H1 (cell line): Measurements from ENCODE around the gene TWIST2. TPM values are rescaled to one million over a fixed set of nuclear protein-coding genes. Genes with fewer than 3 reads are reported as not detected.

Experiments
- CTCF ChIA-PET: fragments of 300-600 bp; sonication (Branson Sonifier 250); formaldehyde crosslinking; loops from one replicate; lab custom pipeline; 2021; ENCODE audit not compliant: partially characterized antibody; lab: Charles Lee
- POLR2A ChIA-PET: fragments of 300-600 bp; sonication (Branson Sonifier 250); formaldehyde crosslinking; loops from one replicate; lab custom pipeline; 2021; ENCODE audit warnings: inconsistent platforms; ENCODE audit not compliant: partially characterized antibody; lab: Charles Lee
- DNase-seq, 2 experiments: peaks; one replicate each; pipeline versions ENCODE4 v3.0.0 to v3.0.0-alpha.2; 2010 to 2022; ENCODE audit warnings: low spot score in 2 of 2, low read depth in 1 of 2, mixed read lengths in 1 of 2
- FAIRE-seq: peaks from 2 replicates; lab custom pipeline; 2011; peaks lifted over from hg19 to GRCh38; lab: Jason Lieb, UNC
- H2AFZ ChIP-seq: 2 replicates; pipeline ENCODE4 v1.8.1; 2012; ENCODE audit warnings: low read length, inconsistent platforms
- H2AK5ac ChIP-seq: 2 replicates; pipeline ENCODE4 v1.6.1; 2013; ENCODE audit warnings: low read depth, low read length
- H2BK120ac ChIP-seq: replicated peaks from 2 replicates; pipeline ENCODE3; 2013; ENCODE audit warnings: low read depth, low read length, inconsistent platforms
- H2BK12ac ChIP-seq: 2 replicates; pipeline ENCODE4 v1.6.1; 2013; ENCODE audit warnings: low read depth, low read length
- H2BK15ac ChIP-seq: 2 replicates; pipeline ENCODE4 v1.6.1; 2013; ENCODE audit warnings: low read length
- H2BK20ac ChIP-seq: 2 replicates; pipeline ENCODE4 v1.6.1; 2013; ENCODE audit warnings: low read length
- H2BK5ac ChIP-seq: 2 replicates; pipeline ENCODE4 v1.6.1; 2013; ENCODE audit warnings: low read depth, low read length
- H3K14ac ChIP-seq: 2 replicates; pipeline ENCODE4 v1.6.1; 2013; ENCODE audit warnings: inconsistent platforms; ENCODE audit not compliant: insufficient read length
- H3K18ac ChIP-seq: 2 replicates; pipeline ENCODE4 v1.6.1; 2013; ENCODE audit warnings: low read length; ENCODE audit errors: extremely low read depth
- H3K23ac ChIP-seq: 2 replicates; pipeline ENCODE4 v1.6.1; 2013; ENCODE audit warnings: inconsistent platforms; ENCODE audit not compliant: insufficient read length
- H3K23me2 ChIP-seq: 2 replicates; pipeline ENCODE4 v1.6.1; 2013; ENCODE audit warnings: low read depth, low read length
- H3K27ac ChIP-seq: 2 replicates; pipeline ENCODE4 v1.6.1; 2011; ENCODE audit warnings: low read depth, low read length, inconsistent platforms
- H3K27me3 ChIP-seq, 4 experiments: replicated peaks in 1 of 4; 1 replicate in 1 of 4; 2 replicates in 3 of 4; pipeline versions ENCODE4 v1.6.1 to v1.8.1; 2011 to 2013; ENCODE audit warnings: low read length in 3 of 4, mild to moderate bottlenecking in 3 of 4, inconsistent platforms in 2 of 4, mixed read lengths in 2 of 4, moderate library complexity in 1 of 4; ENCODE audit not compliant: control insufficient read depth in 3 of 4, insufficient read depth in 3 of 4; ENCODE audit errors: extremely low read depth in 1 of 4
- H3K36me3 ChIP-seq, 4 experiments: 2 replicates each; pipeline versions ENCODE4 v1.6.1 to v1.8.1; 2011 to 2013; ENCODE audit warnings: mild to moderate bottlenecking in 4 of 4, low read length in 3 of 4, moderate library complexity in 2 of 4, control low read depth in 1 of 4, inconsistent platforms in 1 of 4; ENCODE audit not compliant: insufficient read depth in 4 of 4, control insufficient read depth in 2 of 4
- H3K4ac ChIP-seq: replicated peaks from 2 replicates; pipeline ENCODE3; 2013; ENCODE audit warnings: low read length, low read depth, mixed read lengths, inconsistent platforms; ENCODE audit not compliant: insufficient read length
- H3K4me1 ChIP-seq, 4 experiments: replicated peaks in 1 of 4; 1 replicate in 1 of 4; 2 replicates in 3 of 4; pipeline versions ENCODE4 v1.6.1 to v1.8.1; 2011 to 2013; ENCODE audit warnings: low read length in 3 of 4, inconsistent platforms in 2 of 4, mixed read lengths in 1 of 4; ENCODE audit not compliant: insufficient read depth in 4 of 4, control insufficient read depth in 3 of 4
- H3K4me2 ChIP-seq, 2 experiments: 2 replicates each; pipeline versions ENCODE4 v1.6.1 to v1.8.1; 2011 to 2013; ENCODE audit warnings: low read depth in 2 of 2, low read length in 2 of 2, control low read depth in 1 of 2, inconsistent platforms in 1 of 2, mild to moderate bottlenecking in 1 of 2; ENCODE audit not compliant: insufficient read depth in 1 of 2
- H3K4me3 ChIP-seq, 4 experiments: fragments of 200-600, 300-600 bp in 1 of 4; sonication (generic), shearing (Covaris generic), sonication (Bioruptor Twin) in 1 of 4; 2 replicates each; pipeline versions ENCODE4 v1.5.1 to v1.8.1; 2011 to 2016; ENCODE audit warnings: low read length in 4 of 4, low read depth in 3 of 4, control low read depth in 2 of 4, inconsistent platforms in 2 of 4, mild to moderate bottlenecking in 2 of 4, mixed read lengths in 1 of 4, moderate library complexity in 1 of 4; ENCODE audit not compliant: insufficient read depth in 2 of 4; ENCODE audit errors: extremely low read depth in 1 of 4
- H3K56ac ChIP-seq: replicated peaks from 2 replicates; pipeline ENCODE3; 2013; ENCODE audit warnings: low read depth, mild to moderate bottlenecking, mixed read lengths, low read length, inconsistent platforms; ENCODE audit not compliant: insufficient read length
- H3K79me1 ChIP-seq: 2 replicates; pipeline ENCODE4 v1.6.1; 2013; ENCODE audit warnings: low read depth, low read length, control low read depth
- H3K79me2 ChIP-seq, 2 experiments: 2 replicates each; pipeline versions ENCODE4 v1.6.1 to v1.8.1; 2012 to 2013; ENCODE audit warnings: low read length in 2 of 2, mild to moderate bottlenecking in 2 of 2, inconsistent platforms in 1 of 2; ENCODE audit not compliant: insufficient read depth in 2 of 2, control insufficient read depth in 1 of 2
- H3K9ac ChIP-seq, 4 experiments: replicated peaks in 1 of 4; 1 replicate in 1 of 4; 2 replicates in 3 of 4; pipeline versions ENCODE4 v1.6.1 to v1.8.1; 2011 to 2013; ENCODE audit warnings: low read depth in 3 of 4, low read length in 3 of 4, control low read depth in 2 of 4, mild to moderate bottlenecking in 2 of 4, moderate library complexity in 2 of 4, inconsistent platforms in 1 of 4; ENCODE audit errors: extremely low read depth in 1 of 4
- H3K9me3 ChIP-seq, 2 experiments: 2 replicates each; pipeline versions ENCODE4 v1.6.1 to v1.8.1; 2012 to 2013; ENCODE audit warnings: mild to moderate bottlenecking in 2 of 2, moderate library complexity in 2 of 2, control low read depth in 1 of 2, inconsistent platforms in 1 of 2, low read depth in 1 of 2, low read length in 1 of 2, mixed read lengths in 1 of 2; ENCODE audit not compliant: insufficient read depth in 2 of 2
- H4K20me1 ChIP-seq, 2 experiments: replicated peaks in 1 of 2; 2 replicates each; pipeline versions ENCODE3 to v1.8.1; 2011 to 2013; ENCODE audit warnings: inconsistent platforms in 2 of 2, low read length in 2 of 2, mild to moderate bottlenecking in 1 of 2; ENCODE audit not compliant: insufficient read depth in 2 of 2, control insufficient read depth in 1 of 2
- H4K5ac ChIP-seq: 2 replicates; pipeline ENCODE4 v1.6.1; 2013; ENCODE audit warnings: low read length, low read depth, mixed read lengths, inconsistent platforms; ENCODE audit not compliant: insufficient read length
- H4K8ac ChIP-seq: 2 replicates; pipeline ENCODE4 v1.8.0; 2013; ENCODE audit warnings: mild to moderate bottlenecking, moderate library complexity, low read length, inconsistent platforms; ENCODE audit not compliant: insufficient read depth; ENCODE audit errors: extremely low read depth
- H4K91ac ChIP-seq: replicated peaks from 2 replicates; pipeline ENCODE3; 2013; ENCODE audit warnings: low read length, mixed read lengths, inconsistent platforms; ENCODE audit not compliant: insufficient read length
- ATF3 ChIP-seq: IDR thresholded peaks from 2 replicates; pipeline ENCODE4 v1.6.1; 2011; ENCODE audit warnings: low read depth, mild to moderate bottlenecking, low read length; ENCODE audit not compliant: insufficient read depth
- BACH1 ChIP-seq: IDR thresholded peaks from 2 replicates; pipeline ENCODE4 v1.6.1; 2012; ENCODE audit warnings: low read length, improper control_type of control experiment
- CTCF ChIP-seq, 3 experiments: IDR thresholded peaks; 1 replicate in 2 of 3; 2 replicates in 1 of 3; pipeline versions ENCODE4 v1.5.1 to v1.6.1; 2011; ENCODE audit warnings: low read length in 3 of 3, mild to moderate bottlenecking in 3 of 3, inconsistent platforms in 2 of 3, low read depth in 1 of 3, moderate library complexity in 1 of 3; ENCODE audit not compliant: insufficient read depth in 1 of 3; ENCODE audit errors: control extremely low read depth in 1 of 3
- E2F6 ChIP-seq: IDR thresholded peaks from 2 replicates; pipeline ENCODE4 v1.6.1; 2012; ENCODE audit warnings: inconsistent platforms
- FOSL1 ChIP-seq: IDR thresholded peaks from 2 replicates; pipeline ENCODE4 v1.6.1; 2011; ENCODE audit warnings: mild to moderate bottlenecking, low read depth, low read length, moderate library complexity; ENCODE audit not compliant: insufficient read depth
- JUND ChIP-seq: IDR thresholded peaks from 2 replicates; pipeline ENCODE4 v1.6.1; 2011; ENCODE audit warnings: mild to moderate bottlenecking, improper control_type of control experiment, low read length
- SIX5 ChIP-seq: IDR thresholded peaks from 2 replicates; pipeline ENCODE4 v1.6.1; 2011; ENCODE audit warnings: mild to moderate bottlenecking, low read depth, low read length
- SRF ChIP-seq: IDR thresholded peaks from 2 replicates; pipeline ENCODE4 v1.6.1; 2011; ENCODE audit warnings: mild to moderate bottlenecking, low read depth, low read length, moderate library complexity
- SUZ12 ChIP-seq: fragments of 200-600 bp; sonication (generic); IDR thresholded peaks from 2 replicates; pipeline ENCODE4 v1.6.1; 2012; ENCODE audit warnings: mild to moderate bottlenecking, inconsistent platforms, low read length, moderate library complexity, mixed read lengths
- WGBS, 2 experiments: shearing (Covaris generic) in 1 of 2; methylation state at CpG; one replicate each; pipeline versions ENCODE4 v1.1.6 to v1.1.7; 2013 to 2015; ENCODE audit warnings: low lambda C conversion rate in 2 of 2, mixed read lengths in 2 of 2, inconsistent platforms in 1 of 2, low coverage in 1 of 2, missing lambda C conversion rate in 1 of 2; ENCODE audit not compliant: insufficient replicate concordance in 2 of 2, insufficient coverage in 1 of 2, insufficient read length in 1 of 2; ENCODE audit errors: extremely low coverage in 1 of 2, missing lambda C conversion rate in 1 of 2; 5-methylcytosine and 5-hydroxymethylcytosine counted together
- polyA plus RNA-seq, 7 experiments: library from polyadenylated mRNA; depleted of rRNA in 3 of 7; stranded (reverse) in 5 of 7; unstranded in 2 of 7; fragments of >200 nt in 5 of 7; fragments of 200-250 nt in 2 of 7; gene quantifications; 1 replicate in 5 of 7; 2 replicates in 1 of 7; 4 replicates in 1 of 7; pipeline versions ENCODE4 v1.2.1 to v1.2.3, GENCODE V29; 2011 to 2013; ENCODE audit warnings: missing spikeins in 2 of 7, mixed read lengths in 2 of 7
- total RNA-seq: library from RNA; stranded (reverse); fragmentation: NEBNext Ultra II Directional; extraction: Animal tissue kit (Norgen Biotek cat#: 25700); gene quantifications from 2 replicates; pipeline ENCODE4 v1.2.1, GENCODE V29; 2021

The TWIST2 gene
- total and polyA plus RNA-seq, 2 of the 8 experiments (the other 6 are each of a cell fraction or from before 2014, with no cell fraction given): 2.6 to 4.3 TPM

- DNase-seq (no peak), FAIRE-seq (peak; percentile 48)
- Histone ChIP-seq H2BK15ac (no peak overlapping the region), H3K18ac (no peak overlapping the region), H3K4ac (no peak overlapping the region), H3K23ac (no peak overlapping the region), H4K91ac (no peak overlapping the region), H2BK5ac (no peak overlapping the region), H3K79me2 (no peaks in the 10 kb centered on the region), H3K9me3 (no peaks in the 10 kb centered on the region), H3K14ac (no peak overlapping the region), H3K23me2 (peaks cover 5% of the 10 kb centered on the region; the same call in 1 of the 2 replicates), H4K20me1 (peaks cover 0 to 1% of the 10 kb centered on the region in 2 experiments), H3K36me3 (no peaks in the 10 kb centered on the region), H3K56ac (no peak overlapping the region), H3K79me1 (no peaks in the 10 kb centered on the region), H2AFZ (no peak overlapping the region), H3K4me1 (peaks cover 0 to 4% (median 4%) of the 10 kb centered on the region in 4 experiments; a peak in 6 of 7 replicates), H2AK5ac (no peak overlapping the region), H4K8ac (no peak overlapping the region), H3K9ac (no peak overlapping the region), H3K27me3 (no peaks in the 10 kb centered on the region), H3K27ac (no peak overlapping the region), H2BK120ac (no peak overlapping the region), H4K5ac (no peak overlapping the region), H3K4me2 (no peak overlapping the region), H2BK12ac (no peak overlapping the region), H2BK20ac (no peak overlapping the region), H3K4me3 (no peak overlapping the region)
- 94% methylated on average over 8 of the region's 9 CpGs; no CpG with 5 or more reads in 1 of the 2 experiments for WGBS, 2 experiments
- CTCF ChIA-PET: no interaction called here
- POLR2A ChIA-PET: no interaction called here
- no peak for TF ChIP-seq CTCF (IDR thresholded peaks at IDR 0.05; ENCODE audit: control extremely low read depth in 1 of 3, insufficient read depth in 1 of 3, low read depth in 1 of 3, low read length in 3 of 3)
- TF ChIP-seq BACH1: no peak
- no peak for TF ChIP-seq SIX5
- TF ChIP-seq SRF: no peak
- TF ChIP-seq FOSL1: no peak
- TF ChIP-seq SUZ12: no peak
- TF ChIP-seq E2F6: no peak
- no peak for TF ChIP-seq JUND
- TF ChIP-seq ATF3: no peak
Observed at GRCh38 chr2:238869293-238870124, 21.6 kb downstream of the TWIST2 start.
